Stimulated activated effector memory CD8-positive, alpha-beta T cell treated with anti-CD3 and anti-CD28 coated beads, Interleukin-12 subunit alpha, Interleukin-12 subunit beta, amount 100 ng/mL, for 72 hours (primary cell): ENCODE results near the gene PXDN.

ENCODE experiments used
- ATAC-seq: fragments of 150-1000 bp; cut with Tn5 transposase; 2 replicates; pipeline ENCODE4 v1.10.0; 2021
- DNase-seq, 2 donors: peaks; one replicate each; pipeline ENCODE4 v3.0.0; 2021 to 2022; ENCODE audit warnings: low spot score in 2 of 2
- H3K27ac Mint-ChIP-seq: one replicate; pipeline ENCODE4 v1.8.0; 2022; ENCODE audit warnings: mild to moderate bottlenecking, mixed read lengths
- H3K36me3 Mint-ChIP-seq: one replicate; pipeline ENCODE4 v1.8.0; 2022; ENCODE audit warnings: mild to moderate bottlenecking, mixed read lengths
- H3K4me1 Mint-ChIP-seq: one replicate; pipeline ENCODE4 v1.8.0; 2022; ENCODE audit warnings: mixed read lengths
- H3K4me3 Mint-ChIP-seq: one replicate; pipeline ENCODE4 v1.8.0; 2022; ENCODE audit warnings: mild to moderate bottlenecking, mixed read lengths
- H3K9me3 Mint-ChIP-seq: one replicate; pipeline ENCODE4 v1.8.0; 2022; ENCODE audit warnings: mixed read lengths

PXDN gene

DNA sequence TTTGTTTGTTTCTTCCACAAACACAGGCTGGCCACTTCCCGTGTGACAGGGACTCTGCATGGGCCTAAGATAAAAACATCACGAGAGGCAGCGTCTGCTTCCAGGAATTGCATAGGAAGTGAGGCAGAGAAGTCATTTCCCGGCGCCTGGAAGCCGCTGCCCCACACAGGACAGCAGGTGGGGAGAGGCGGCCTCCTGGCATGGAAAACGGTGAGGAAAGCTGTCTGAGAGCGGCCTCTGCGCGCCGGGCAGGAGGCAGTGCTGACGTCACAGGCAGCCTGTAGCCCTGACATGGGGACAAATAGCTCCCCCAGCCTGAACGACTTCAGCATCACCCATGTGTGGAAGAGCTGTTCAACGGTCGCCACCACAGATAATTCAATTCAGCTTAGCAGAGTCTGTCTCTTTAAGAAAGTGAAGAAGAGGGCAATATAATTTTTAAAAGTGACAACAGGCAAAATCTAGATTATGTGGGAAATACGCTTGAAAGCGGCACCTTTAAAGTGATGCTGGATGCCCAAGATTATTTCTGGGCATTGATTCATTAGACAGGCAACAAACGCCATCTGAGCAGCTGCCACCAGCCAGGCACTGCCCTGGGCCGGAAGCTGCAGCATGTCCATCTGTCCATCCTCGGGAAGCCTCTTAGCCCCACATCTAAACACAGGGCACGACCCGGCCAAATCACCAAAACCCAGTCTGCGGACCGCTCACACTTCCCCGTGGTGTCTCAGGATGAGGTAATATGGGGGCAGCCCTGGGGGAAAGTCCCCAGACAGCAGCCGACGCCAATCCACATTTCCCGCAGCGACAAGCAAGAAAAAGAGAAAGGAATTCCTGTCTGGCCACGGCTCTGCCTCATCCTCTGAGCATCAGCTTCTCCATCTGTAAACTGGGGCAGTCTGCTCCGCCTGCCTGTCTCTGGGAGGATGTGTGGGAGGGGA is 138.9 kb downstream of the PXDN start:
- H3K9me3 Mint-ChIP-seq, result no peaks in the 10 kb centered on the region
- DNase-seq (no peak), ATAC-seq (peak; percentile 31)
- no peak overlapping the region for H3K4me3 Mint-ChIP-seq
- H3K4me1 Mint-ChIP-seq, result no peaks in the 10 kb centered on the region
- no peak overlapping the region for H3K27ac Mint-ChIP-seq
- no peaks in the 10 kb centered on the region for H3K36me3 Mint-ChIP-seq

GRCh38 chr2:1603521-1603920 is 140.8 kb downstream of the PXDN start:
- Mint-ChIP-seq H3K36me3 (no peaks in the 10 kb centered on the region), H3K9me3 (no peaks in the 10 kb centered on the region), H3K4me1 (no peaks in the 10 kb centered on the region), H3K4me3 (no peak overlapping the region), H3K27ac (no peak overlapping the region)
- ATAC-seq, result no peak
- DNase-seq, result no peak

GRCh38 chr2:1603059-1603458 is 141.3 kb downstream of the PXDN start:
- no peak overlapping the region for H3K4me3 Mint-ChIP-seq
- no peaks in the 10 kb centered on the region for H3K4me1 Mint-ChIP-seq
- ATAC-seq (no peak), DNase-seq (no peak)
- H3K9me3 Mint-ChIP-seq, result no peaks in the 10 kb centered on the region
- H3K36me3 Mint-ChIP-seq, result no peaks in the 10 kb centered on the region
- H3K27ac Mint-ChIP-seq, result no peak overlapping the region

GRCh38 chr2:1602278-1603010 is 141.9 kb downstream of the PXDN start:
- ATAC-seq, result no peak
- no peaks in the 10 kb centered on the region for H3K9me3 Mint-ChIP-seq

GRCh38 chr2:1601471-1602277 is 142.6 kb downstream of the PXDN start:
- H3K27ac Mint-ChIP-seq, result no peak overlapping the region
- DNase-seq, result no peak
- H3K36me3 Mint-ChIP-seq, result no peaks in the 10 kb centered on the region
- no peaks in the 10 kb centered on the region for H3K4me1 Mint-ChIP-seq
- no peak overlapping the region for H3K4me3 Mint-ChIP-seq
- no peak for ATAC-seq
- no peaks in the 10 kb centered on the region for H3K9me3 Mint-ChIP-seq

More at GRCh38 chr2:1602278-1603010, 141.9 kb downstream of the PXDN start:
- Mint-ChIP-seq H3K36me3 (no peaks in the 10 kb centered on the region), H3K27ac (no peak overlapping the region), H3K4me1 (no peaks in the 10 kb centered on the region), H3K4me3 (no peak overlapping the region)
- DNase-seq, result no peak

- Mint-ChIP-seq H3K9me3 (no peaks in the 10 kb centered on the region), H3K27ac (no peak overlapping the region)
These were observed 143.3 kb downstream of the PXDN start for GRCh38 chr2:1601067-1601412.

GRCh38 chr2:1600191-1601066 is 143.9 kb downstream of the PXDN start:
- ATAC-seq (no peak), DNase-seq (no peak)
- Mint-ChIP-seq H3K4me3 (no peak overlapping the region), H3K36me3 (no peaks in the 10 kb centered on the region), H3K4me1 (no peaks in the 10 kb centered on the region), H3K27ac (no peak overlapping the region), H3K9me3 (no peaks in the 10 kb centered on the region)

More at GRCh38 chr2:1601067-1601412, 143.3 kb downstream of the PXDN start:
- ATAC-seq (no peak), DNase-seq (no peak)
- H3K36me3 Mint-ChIP-seq, result no peaks in the 10 kb centered on the region
- H3K4me1 Mint-ChIP-seq, result no peaks in the 10 kb centered on the region
- H3K4me3 Mint-ChIP-seq, result no peak overlapping the region

- no peak for ATAC-seq
- no peak overlapping the region for H3K4me3 Mint-ChIP-seq
- no peaks in the 10 kb centered on the region for H3K9me3 Mint-ChIP-seq
These were observed 144.8 kb downstream of the PXDN start for GRCh38 chr2:1599301-1600085.

DNA sequence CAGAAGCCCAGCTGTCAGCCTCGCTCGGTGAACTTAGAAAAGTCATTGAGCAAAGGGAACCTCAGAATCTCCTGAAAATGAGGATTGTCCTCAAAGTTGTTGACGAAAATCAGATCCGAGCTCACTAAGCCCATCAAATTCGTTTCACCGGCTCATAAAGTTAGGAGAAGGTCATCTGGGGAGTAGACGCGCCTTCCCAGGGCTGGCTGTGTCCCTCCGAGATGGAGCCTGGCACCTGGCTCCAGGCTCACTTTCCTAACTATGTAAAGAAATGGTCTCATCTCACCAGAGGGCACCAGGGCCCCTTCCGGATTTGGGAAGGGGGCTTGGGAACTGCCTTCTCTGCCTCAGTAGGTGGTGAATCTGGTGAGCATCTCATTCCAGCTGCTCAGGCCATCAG is 145.5 kb downstream of the PXDN start:
- H3K4me3 Mint-ChIP-seq, result no peak overlapping the region
- DNase-seq (no peak), ATAC-seq (no peak)
- no peaks in the 10 kb centered on the region for H3K4me1 Mint-ChIP-seq
- no peaks in the 10 kb centered on the region for H3K36me3 Mint-ChIP-seq
- no peaks in the 10 kb centered on the region for H3K9me3 Mint-ChIP-seq
- H3K27ac Mint-ChIP-seq, result no peak overlapping the region

More at GRCh38 chr2:1599301-1600085, 144.8 kb downstream of the PXDN start:
- no peaks in the 10 kb centered on the region for H3K36me3 Mint-ChIP-seq
- H3K4me1 Mint-ChIP-seq, result no peaks in the 10 kb centered on the region
- no peak overlapping the region for H3K27ac Mint-ChIP-seq
- DNase-seq, result no peak

- H3K4me1 Mint-ChIP-seq, result no peaks in the 10 kb centered on the region
- DNase-seq (no peak), ATAC-seq (no peak)
- H3K27ac Mint-ChIP-seq, result no peak overlapping the region
- no peaks in the 10 kb centered on the region for H3K36me3 Mint-ChIP-seq
- no peaks in the 10 kb centered on the region for H3K9me3 Mint-ChIP-seq
- H3K4me3 Mint-ChIP-seq, result no peak overlapping the region
These were observed 146.1 kb downstream of the PXDN start for GRCh38 chr2:1598041-1598710.

DNA sequence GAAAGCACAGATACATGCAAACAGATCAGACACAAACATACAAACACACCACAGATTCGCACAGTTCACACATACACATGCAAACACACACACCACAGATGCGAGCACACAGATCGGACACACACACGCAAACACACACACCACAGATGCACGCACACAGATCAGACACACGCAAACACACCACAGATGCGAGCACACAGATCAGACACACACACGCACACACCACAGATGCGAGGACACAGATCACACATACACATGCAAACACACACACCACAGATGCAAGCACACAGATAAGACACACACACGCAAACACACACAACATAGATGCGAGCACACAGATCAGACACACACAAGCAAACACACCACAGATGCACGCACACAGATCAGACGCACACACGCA is 149.0 kb downstream of the PXDN start:
- Mint-ChIP-seq H3K9me3 (no peaks in the 10 kb centered on the region), H3K27ac (no peak overlapping the region), H3K36me3 (no peaks in the 10 kb centered on the region), H3K4me1 (no peaks in the 10 kb centered on the region), H3K4me3 (no peak overlapping the region)
- DNase-seq (no peak), ATAC-seq (no peak)

GRCh38 chr2:1594373-1595171 is 149.7 kb downstream of the PXDN start:
- H3K4me1 Mint-ChIP-seq, result no peaks in the 10 kb centered on the region
- H3K36me3 Mint-ChIP-seq, result no peaks in the 10 kb centered on the region
- no peak overlapping the region for H3K4me3 Mint-ChIP-seq
- DNase-seq (no peak), ATAC-seq (no peak)
- no peak overlapping the region for H3K27ac Mint-ChIP-seq
- H3K9me3 Mint-ChIP-seq, result no peaks in the 10 kb centered on the region

GRCh38 chr2:1594123-1594372 is 150.3 kb downstream of the PXDN start:
- ATAC-seq, result no peak
- Mint-ChIP-seq H3K27ac (no peak overlapping the region), H3K4me3 (no peak overlapping the region)

More at GRCh38 chr2:1594123-1594372, 150.3 kb downstream of the PXDN start:
- Mint-ChIP-seq H3K9me3 (no peaks in the 10 kb centered on the region), H3K36me3 (no peaks in the 10 kb centered on the region), H3K4me1 (no peaks in the 10 kb centered on the region)
- no peak for DNase-seq
